ENCODE measurements around the gene ATAT1. TPM values are rescaled to one million over a fixed set of nuclear protein-coding genes. Genes with fewer than 3 reads are reported as not detected.

The ATAT1 gene
- total and polyA plus RNA-seq, 2 of the 13 experiments (the other 11 are each of a cell fraction or from before 2014, with no cell fraction given), result 9.2 to 23.6 TPM

GRCh38 chr6:30626484-30627366 lies at the start of gene ATAT1 (continued):
- TF ChIP-seq SNAPC4 (CRISPR knock-in tag; IDR thresholded peaks at IDR 0.05), result peak; percentile 70; the same call in 1 of the 2 replicates
- TF ChIP-seq, protein P1, sequence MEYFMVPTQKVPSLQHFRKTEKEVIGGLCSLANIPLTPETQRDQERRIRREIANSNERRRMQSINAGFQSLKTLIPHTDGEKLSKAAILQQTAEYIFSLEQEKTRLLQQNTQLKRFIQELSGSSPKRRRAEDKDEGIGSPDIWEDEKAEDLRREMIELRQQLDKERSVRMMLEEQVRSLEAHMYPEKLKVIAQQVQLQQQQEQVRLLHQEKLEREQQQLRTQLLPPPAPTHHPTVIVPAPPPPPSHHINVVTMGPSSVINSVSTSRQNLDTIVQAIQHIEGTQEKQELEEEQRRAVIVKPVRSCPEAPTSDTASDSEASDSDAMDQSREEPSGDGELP (IDR thresholded peaks at IDR 0.05; ENCODE audit: borderline replicate concordance, low read depth), result peak; percentile 71; the same call in 1 of the 2 replicates
- TF ChIP-seq CENPT (CRISPR knock-in tag; IDR thresholded peaks at IDR 0.05; ENCODE audit: low read depth), result no peak; the same call in none of the 2 replicates
- TF ChIP-seq, protein P2, sequence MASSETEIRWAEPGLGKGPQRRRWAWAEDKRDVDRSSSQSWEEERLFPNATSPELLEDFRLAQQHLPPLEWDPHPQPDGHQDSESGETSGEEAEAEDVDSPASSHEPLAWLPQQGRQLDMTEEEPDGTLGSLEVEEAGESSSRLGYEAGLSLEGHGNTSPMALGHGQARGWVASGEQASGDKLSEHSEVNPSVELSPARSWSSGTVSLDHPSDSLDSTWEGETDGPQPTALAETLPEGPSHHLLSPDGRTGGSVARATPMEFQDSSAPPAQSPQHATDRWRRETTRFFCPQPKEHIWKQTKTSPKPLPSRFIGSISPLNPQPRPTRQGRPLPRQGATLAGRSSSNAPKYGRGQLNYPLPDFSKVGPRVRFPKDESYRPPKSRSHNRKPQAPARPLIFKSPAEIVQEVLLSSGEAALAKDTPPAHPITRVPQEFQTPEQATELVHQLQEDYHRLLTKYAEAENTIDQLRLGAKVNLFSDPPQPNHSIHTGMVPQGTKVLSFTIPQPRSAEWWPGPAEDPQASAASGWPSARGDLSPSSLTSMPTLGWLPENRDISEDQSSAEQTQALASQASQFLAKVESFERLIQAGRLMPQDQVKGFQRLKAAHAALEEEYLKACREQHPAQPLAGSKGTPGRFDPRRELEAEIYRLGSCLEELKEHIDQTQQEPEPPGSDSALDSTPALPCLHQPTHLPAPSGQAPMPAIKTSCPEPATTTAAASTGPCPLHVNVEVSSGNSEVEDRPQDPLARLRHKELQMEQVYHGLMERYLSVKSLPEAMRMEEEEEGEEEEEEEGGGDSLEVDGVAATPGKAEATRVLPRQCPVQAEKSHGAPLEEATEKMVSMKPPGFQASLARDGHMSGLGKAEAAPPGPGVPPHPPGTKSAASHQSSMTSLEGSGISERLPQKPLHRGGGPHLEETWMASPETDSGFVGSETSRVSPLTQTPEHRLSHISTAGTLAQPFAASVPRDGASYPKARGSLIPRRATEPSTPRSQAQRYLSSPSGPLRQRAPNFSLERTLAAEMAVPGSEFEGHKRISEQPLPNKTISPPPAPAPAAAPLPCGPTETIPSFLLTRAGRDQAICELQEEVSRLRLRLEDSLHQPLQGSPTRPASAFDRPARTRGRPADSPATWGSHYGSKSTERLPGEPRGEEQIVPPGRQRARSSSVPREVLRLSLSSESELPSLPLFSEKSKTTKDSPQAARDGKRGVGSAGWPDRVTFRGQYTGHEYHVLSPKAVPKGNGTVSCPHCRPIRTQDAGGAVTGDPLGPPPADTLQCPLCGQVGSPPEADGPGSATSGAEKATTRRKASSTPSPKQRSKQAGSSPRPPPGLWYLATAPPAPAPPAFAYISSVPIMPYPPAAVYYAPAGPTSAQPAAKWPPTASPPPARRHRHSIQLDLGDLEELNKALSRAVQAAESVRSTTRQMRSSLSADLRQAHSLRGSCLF (CRISPR knock-in tag; IDR thresholded peaks at IDR 0.05; ENCODE audit: borderline replicate concordance), result no peak; the same call in 1 of the 2 replicates
- TF ChIP-seq ZNF251 (CRISPR knock-in tag; IDR thresholded peaks at IDR 0.05), result no peak
- no peak for TF ChIP-seq ZNF260 (CRISPR knock-in tag; IDR thresholded peaks at IDR 0.05; ENCODE audit: borderline replicate concordance, low read depth)
- TF ChIP-seq, protein P3, sequence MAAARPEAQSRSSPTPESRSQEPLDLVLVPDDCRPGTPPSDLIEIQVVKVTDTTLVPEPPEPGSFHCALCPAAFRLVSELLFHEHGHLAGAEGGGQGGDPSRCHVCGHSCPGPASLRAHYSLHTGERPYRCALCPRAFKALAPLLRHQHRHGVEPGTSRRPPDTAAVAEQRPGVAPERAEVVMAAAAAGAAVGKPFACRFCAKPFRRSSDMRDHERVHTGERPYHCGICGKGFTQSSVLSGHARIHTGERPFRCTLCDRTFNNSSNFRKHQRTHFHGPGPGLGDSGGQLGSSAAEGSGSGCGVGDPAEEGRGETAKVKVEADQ (CRISPR knock-in tag; IDR thresholded peaks at IDR 0.05; ENCODE audit: borderline replicate concordance), result peak; percentile 88
- no peak for TF ChIP-seq NFRKB (IDR thresholded peaks at IDR 0.05)
- no peak for TF ChIP-seq CBX2 (IDR thresholded peaks at IDR 0.05; ENCODE audit: low read depth, low read length)
- no peak for TF ChIP-seq CBX2 (CRISPR knock-in tag; IDR thresholded peaks at IDR 0.05; ENCODE audit: low read depth)
- TF ChIP-seq ZNF580 (CRISPR knock-in tag; IDR thresholded peaks at IDR 0.05; ENCODE audit: borderline replicate concordance, low read depth), result peak; percentile 95
- TF ChIP-seq SMYD3 (CRISPR knock-in tag; IDR thresholded peaks at IDR 0.05), result peak; percentile 54; the same call in 1 of the 2 replicates
- TF ChIP-seq RORA (CRISPR knock-in tag; IDR thresholded peaks at IDR 0.05), result no peak
- TF ChIP-seq TBP (CRISPR knock-in tag; IDR thresholded peaks at IDR 0.05), result no peak
